Testis (tissue), 2 donors: ENCODE measurements around the gene AIPL1.

Source experiments
- POLR2A ChIP-seq: fragments of 450-650 bp; IDR thresholded peaks from one replicate; pipeline ENCODE4 v1.6.1; 2017; ENCODE audit warnings: antibody characterized with exemption, mild to moderate bottlenecking, moderate library complexity
- TF ChIP-seq, protein P1 (sequence below), 3 experiments: fragments of 450-650 bp in 2 of 3; fragments of 200-600 bp in 1 of 3; sonication (generic) in 1 of 3; IDR thresholded peaks; one replicate each; pipeline ENCODE4 v1.5.1; 2016 to 2019; ENCODE audit warnings: antibody characterized with exemption in 3 of 3, mild to moderate bottlenecking in 2 of 3, moderate library complexity in 1 of 3

DNA sequence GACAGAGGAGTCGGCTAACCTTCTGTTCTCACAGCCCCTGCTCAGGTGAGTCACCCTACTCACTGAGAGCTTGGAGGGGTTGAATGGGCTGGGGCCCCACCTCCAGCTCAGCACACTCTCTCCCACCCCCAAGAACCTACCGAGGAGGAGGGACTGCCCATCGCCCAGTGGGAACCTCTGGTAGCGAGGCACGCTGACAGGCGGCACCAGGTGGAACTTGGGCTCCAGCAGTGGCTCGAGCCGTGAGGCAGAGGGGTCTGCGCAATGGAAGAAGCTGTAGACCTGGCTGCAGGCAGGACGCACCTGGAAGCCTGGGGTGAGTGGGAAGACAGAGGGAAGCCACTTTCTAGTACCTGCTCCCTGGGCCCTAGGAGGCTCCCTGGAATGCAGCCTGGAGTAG is 37.6 kb upstream of the AIPL1 start:
- TF ChIP-seq, protein P1, sequence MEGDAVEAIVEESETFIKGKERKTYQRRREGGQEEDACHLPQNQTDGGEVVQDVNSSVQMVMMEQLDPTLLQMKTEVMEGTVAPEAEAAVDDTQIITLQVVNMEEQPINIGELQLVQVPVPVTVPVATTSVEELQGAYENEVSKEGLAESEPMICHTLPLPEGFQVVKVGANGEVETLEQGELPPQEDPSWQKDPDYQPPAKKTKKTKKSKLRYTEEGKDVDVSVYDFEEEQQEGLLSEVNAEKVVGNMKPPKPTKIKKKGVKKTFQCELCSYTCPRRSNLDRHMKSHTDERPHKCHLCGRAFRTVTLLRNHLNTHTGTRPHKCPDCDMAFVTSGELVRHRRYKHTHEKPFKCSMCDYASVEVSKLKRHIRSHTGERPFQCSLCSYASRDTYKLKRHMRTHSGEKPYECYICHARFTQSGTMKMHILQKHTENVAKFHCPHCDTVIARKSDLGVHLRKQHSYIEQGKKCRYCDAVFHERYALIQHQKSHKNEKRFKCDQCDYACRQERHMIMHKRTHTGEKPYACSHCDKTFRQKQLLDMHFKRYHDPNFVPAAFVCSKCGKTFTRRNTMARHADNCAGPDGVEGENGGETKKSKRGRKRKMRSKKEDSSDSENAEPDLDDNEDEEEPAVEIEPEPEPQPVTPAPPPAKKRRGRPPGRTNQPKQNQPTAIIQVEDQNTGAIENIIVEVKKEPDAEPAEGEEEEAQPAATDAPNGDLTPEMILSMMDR (IDR thresholded peaks at IDR 0.05): no peak
- TF ChIP-seq POLR2A: no peak
